Bronchial epithelial cell (primary cell): Measurements from ENCODE around the gene KLHL14. TPM values are rescaled to one million over a fixed set of nuclear protein-coding genes. Genes with fewer than 3 reads are reported as not detected.

Source experiments
- DNase-seq: peaks from one replicate; pipeline ENCODE4 v3.0.0-alpha.2; 2010; ENCODE audit warnings: low read depth
- FAIRE-seq: peaks from 2 replicates; lab custom pipeline; 2011; peaks lifted over from hg19 to GRCh38; lab: Jason Lieb, UNC
- H3K27me3 ChIP-seq: 2 replicates; pipeline ENCODE4 v1.5.1; 2011; ENCODE audit warnings: low read length; ENCODE audit not compliant: control insufficient read depth, insufficient read depth
- H3K36me3 ChIP-seq: 2 replicates; pipeline ENCODE4 v1.5.1; 2011; ENCODE audit warnings: low read length; ENCODE audit not compliant: control insufficient read depth, insufficient read depth
- H3K4me3 ChIP-seq: 2 replicates; pipeline ENCODE4 v1.5.1; 2011; ENCODE audit warnings: mild to moderate bottlenecking, low read depth, low read length, control low read depth
- CTCF ChIP-seq: IDR thresholded peaks from 2 replicates; pipeline ENCODE4 v1.5.1; 2011; ENCODE audit warnings: mild to moderate bottlenecking, moderate library complexity, low read length, control low read depth, inconsistent platforms; ENCODE audit not compliant: insufficient read depth, severe bottlenecking
- total RNA-seq: library from RNA; depleted of rRNA; stranded (reverse); fragments of >200 nt; gene quantifications from 2 replicates; pipeline ENCODE4 v1.2.1, GENCODE V29; 2014

KLHL14 gene
- total RNA-seq, 1 donor from 2014 or later: not detected

- Histone ChIP-seq H3K4me3 (no peak overlapping the region), H3K27me3 (no peaks in the 10 kb centered on the region), H3K36me3 (no peaks in the 10 kb centered on the region)
- TF ChIP-seq CTCF: no peak
- FAIRE-seq: no peak
- no peak for DNase-seq
Observed at GRCh38 chr18:32712860-32713259, 60.0 kb downstream of the KLHL14 start.

GRCh38 chr18:32711862-32712261, 61.0 kb downstream of the KLHL14 start:
- H3K36me3 ChIP-seq: no peaks in the 10 kb centered on the region
- no peak for FAIRE-seq
- DNase-seq: no peak
- H3K27me3 ChIP-seq: no peaks in the 10 kb centered on the region
- no peak for TF ChIP-seq CTCF
- no peak overlapping the region for H3K4me3 ChIP-seq

- no peak for DNase-seq
- no peaks in the 10 kb centered on the region for H3K36me3 ChIP-seq
- TF ChIP-seq CTCF: no peak
- FAIRE-seq: no peak
- H3K27me3 ChIP-seq: no peaks in the 10 kb centered on the region
- no peak overlapping the region for H3K4me3 ChIP-seq
Observed at GRCh38 chr18:32707586-32707985, 65.2 kb downstream of the KLHL14 start.

- H3K27me3 ChIP-seq: no peaks in the 10 kb centered on the region
- peak; percentile 55 for FAIRE-seq
- DNase-seq: peak; percentile 49
- no peak for TF ChIP-seq CTCF
- H3K4me3 ChIP-seq: no peak overlapping the region
- H3K36me3 ChIP-seq: no peaks in the 10 kb centered on the region
Observed at GRCh38 chr18:32707147-32707546, 65.7 kb downstream of the KLHL14 start.

- FAIRE-seq (no peak), DNase-seq (no peak)
- no peaks in the 10 kb centered on the region for H3K36me3 ChIP-seq
- no peak overlapping the region for H3K4me3 ChIP-seq
- H3K27me3 ChIP-seq: no peaks in the 10 kb centered on the region
- no peak for TF ChIP-seq CTCF
Observed at GRCh38 chr18:32701313-32701712, 71.5 kb downstream of the KLHL14 start.

- DNase-seq: no peak
- no peak for FAIRE-seq
- no peak for TF ChIP-seq CTCF
- Histone ChIP-seq H3K36me3 (no peaks in the 10 kb centered on the region), H3K4me3 (no peak overlapping the region), H3K27me3 (no peaks in the 10 kb centered on the region)
Observed at GRCh38 chr18:32698153-32698552, 74.7 kb downstream of the KLHL14 start.
